H1 (cell line): ENCODE data around the gene PITPNC1. TPM values are rescaled to one million over a fixed set of nuclear protein-coding genes. Genes with fewer than 3 reads are reported as not detected.

Experiments
- CTCF ChIA-PET: fragments of 300-600 bp; sonication (Branson Sonifier 250); formaldehyde crosslinking; loops from one replicate; lab custom pipeline; 2021; ENCODE audit not compliant: partially characterized antibody; lab: Charles Lee
- POLR2A ChIA-PET: fragments of 300-600 bp; sonication (Branson Sonifier 250); formaldehyde crosslinking; loops from one replicate; lab custom pipeline; 2021; ENCODE audit warnings: inconsistent platforms; ENCODE audit not compliant: partially characterized antibody; lab: Charles Lee
- DNase-seq, 2 experiments: peaks; one replicate each; pipeline versions ENCODE4 v3.0.0 to v3.0.0-alpha.2; 2010 to 2022; ENCODE audit warnings: low spot score in 2 of 2, low read depth in 1 of 2, mixed read lengths in 1 of 2
- FAIRE-seq: peaks from 2 replicates; lab custom pipeline; 2011; peaks lifted over from hg19 to GRCh38; lab: Jason Lieb, UNC
- H2AFZ ChIP-seq: 2 replicates; pipeline ENCODE4 v1.8.1; 2012; ENCODE audit warnings: low read length, inconsistent platforms
- H2AK5ac ChIP-seq: 2 replicates; pipeline ENCODE4 v1.6.1; 2013; ENCODE audit warnings: low read depth, low read length
- H2BK120ac ChIP-seq: replicated peaks from 2 replicates; pipeline ENCODE3; 2013; ENCODE audit warnings: low read depth, low read length, inconsistent platforms
- H2BK12ac ChIP-seq: 2 replicates; pipeline ENCODE4 v1.6.1; 2013; ENCODE audit warnings: low read depth, low read length
- H2BK15ac ChIP-seq: 2 replicates; pipeline ENCODE4 v1.6.1; 2013; ENCODE audit warnings: low read length
- H2BK20ac ChIP-seq: 2 replicates; pipeline ENCODE4 v1.6.1; 2013; ENCODE audit warnings: low read length
- H2BK5ac ChIP-seq: 2 replicates; pipeline ENCODE4 v1.6.1; 2013; ENCODE audit warnings: low read depth, low read length
- H3K14ac ChIP-seq: 2 replicates; pipeline ENCODE4 v1.6.1; 2013; ENCODE audit warnings: inconsistent platforms; ENCODE audit not compliant: insufficient read length
- H3K18ac ChIP-seq: 2 replicates; pipeline ENCODE4 v1.6.1; 2013; ENCODE audit warnings: low read length; ENCODE audit errors: extremely low read depth
- H3K23ac ChIP-seq: 2 replicates; pipeline ENCODE4 v1.6.1; 2013; ENCODE audit warnings: inconsistent platforms; ENCODE audit not compliant: insufficient read length
- H3K23me2 ChIP-seq: 2 replicates; pipeline ENCODE4 v1.6.1; 2013; ENCODE audit warnings: low read depth, low read length
- H3K27ac ChIP-seq: 2 replicates; pipeline ENCODE4 v1.6.1; 2011; ENCODE audit warnings: low read depth, low read length, inconsistent platforms
- H3K27me3 ChIP-seq, 4 experiments: replicated peaks in 1 of 4; 1 replicate in 1 of 4; 2 replicates in 3 of 4; pipeline versions ENCODE4 v1.6.1 to v1.8.1; 2011 to 2013; ENCODE audit warnings: low read length in 3 of 4, mild to moderate bottlenecking in 3 of 4, inconsistent platforms in 2 of 4, mixed read lengths in 2 of 4, moderate library complexity in 1 of 4; ENCODE audit not compliant: control insufficient read depth in 3 of 4, insufficient read depth in 3 of 4; ENCODE audit errors: extremely low read depth in 1 of 4
- H3K36me3 ChIP-seq, 4 experiments: 2 replicates each; pipeline versions ENCODE4 v1.6.1 to v1.8.1; 2011 to 2013; ENCODE audit warnings: mild to moderate bottlenecking in 4 of 4, low read length in 3 of 4, moderate library complexity in 2 of 4, control low read depth in 1 of 4, inconsistent platforms in 1 of 4; ENCODE audit not compliant: insufficient read depth in 4 of 4, control insufficient read depth in 2 of 4
- H3K4ac ChIP-seq: replicated peaks from 2 replicates; pipeline ENCODE3; 2013; ENCODE audit warnings: low read length, low read depth, mixed read lengths, inconsistent platforms; ENCODE audit not compliant: insufficient read length
- H3K4me1 ChIP-seq, 4 experiments: replicated peaks in 1 of 4; 1 replicate in 1 of 4; 2 replicates in 3 of 4; pipeline versions ENCODE4 v1.6.1 to v1.8.1; 2011 to 2013; ENCODE audit warnings: low read length in 3 of 4, inconsistent platforms in 2 of 4, mixed read lengths in 1 of 4; ENCODE audit not compliant: insufficient read depth in 4 of 4, control insufficient read depth in 3 of 4
- H3K4me2 ChIP-seq, 2 experiments: 2 replicates each; pipeline versions ENCODE4 v1.6.1 to v1.8.1; 2011 to 2013; ENCODE audit warnings: low read depth in 2 of 2, low read length in 2 of 2, control low read depth in 1 of 2, inconsistent platforms in 1 of 2, mild to moderate bottlenecking in 1 of 2; ENCODE audit not compliant: insufficient read depth in 1 of 2
- H3K4me3 ChIP-seq, 4 experiments: fragments of 200-600, 300-600 bp in 1 of 4; sonication (generic), shearing (Covaris generic), sonication (Bioruptor Twin) in 1 of 4; 2 replicates each; pipeline versions ENCODE4 v1.5.1 to v1.8.1; 2011 to 2016; ENCODE audit warnings: low read length in 4 of 4, low read depth in 3 of 4, control low read depth in 2 of 4, inconsistent platforms in 2 of 4, mild to moderate bottlenecking in 2 of 4, mixed read lengths in 1 of 4, moderate library complexity in 1 of 4; ENCODE audit not compliant: insufficient read depth in 2 of 4; ENCODE audit errors: extremely low read depth in 1 of 4
- H3K56ac ChIP-seq: replicated peaks from 2 replicates; pipeline ENCODE3; 2013; ENCODE audit warnings: low read depth, mild to moderate bottlenecking, mixed read lengths, low read length, inconsistent platforms; ENCODE audit not compliant: insufficient read length
- H3K79me1 ChIP-seq: 2 replicates; pipeline ENCODE4 v1.6.1; 2013; ENCODE audit warnings: low read depth, low read length, control low read depth
- H3K79me2 ChIP-seq, 2 experiments: 2 replicates each; pipeline versions ENCODE4 v1.6.1 to v1.8.1; 2012 to 2013; ENCODE audit warnings: low read length in 2 of 2, mild to moderate bottlenecking in 2 of 2, inconsistent platforms in 1 of 2; ENCODE audit not compliant: insufficient read depth in 2 of 2, control insufficient read depth in 1 of 2
- H3K9ac ChIP-seq, 4 experiments: replicated peaks in 1 of 4; 1 replicate in 1 of 4; 2 replicates in 3 of 4; pipeline versions ENCODE4 v1.6.1 to v1.8.1; 2011 to 2013; ENCODE audit warnings: low read depth in 3 of 4, low read length in 3 of 4, control low read depth in 2 of 4, mild to moderate bottlenecking in 2 of 4, moderate library complexity in 2 of 4, inconsistent platforms in 1 of 4; ENCODE audit errors: extremely low read depth in 1 of 4
- H3K9me3 ChIP-seq, 2 experiments: 2 replicates each; pipeline versions ENCODE4 v1.6.1 to v1.8.1; 2012 to 2013; ENCODE audit warnings: mild to moderate bottlenecking in 2 of 2, moderate library complexity in 2 of 2, control low read depth in 1 of 2, inconsistent platforms in 1 of 2, low read depth in 1 of 2, low read length in 1 of 2, mixed read lengths in 1 of 2; ENCODE audit not compliant: insufficient read depth in 2 of 2
- H4K20me1 ChIP-seq, 2 experiments: replicated peaks in 1 of 2; 2 replicates each; pipeline versions ENCODE3 to v1.8.1; 2011 to 2013; ENCODE audit warnings: inconsistent platforms in 2 of 2, low read length in 2 of 2, mild to moderate bottlenecking in 1 of 2; ENCODE audit not compliant: insufficient read depth in 2 of 2, control insufficient read depth in 1 of 2
- H4K5ac ChIP-seq: 2 replicates; pipeline ENCODE4 v1.6.1; 2013; ENCODE audit warnings: low read length, low read depth, mixed read lengths, inconsistent platforms; ENCODE audit not compliant: insufficient read length
- H4K8ac ChIP-seq: 2 replicates; pipeline ENCODE4 v1.8.0; 2013; ENCODE audit warnings: mild to moderate bottlenecking, moderate library complexity, low read length, inconsistent platforms; ENCODE audit not compliant: insufficient read depth; ENCODE audit errors: extremely low read depth
- H4K91ac ChIP-seq: replicated peaks from 2 replicates; pipeline ENCODE3; 2013; ENCODE audit warnings: low read length, mixed read lengths, inconsistent platforms; ENCODE audit not compliant: insufficient read length
- CBX5 ChIP-seq: fragments of 300-800, 300-1000 bp; sonication (generic); IDR thresholded peaks from 2 replicates; pipeline ENCODE4 v1.7.1; 2016; ENCODE audit warnings: antibody characterized with exemption, low read length, low read depth
- CREB1 ChIP-seq: IDR thresholded peaks from 2 replicates; pipeline ENCODE4 v1.6.1; 2012; ENCODE audit warnings: inconsistent platforms
- CTBP2 ChIP-seq: IDR thresholded peaks from 2 replicates; pipeline ENCODE4 v1.7.0; 2011; ENCODE audit warnings: borderline replicate concordance, mild to moderate bottlenecking, moderate library complexity, mixed read lengths, low read length; ENCODE audit not compliant: insufficient read depth, insufficient read length
- EZH2 ChIP-seq: fragments of 200-600 bp; sonication (generic); IDR thresholded peaks from 2 replicates; pipeline ENCODE4 v1.7.1; 2012; ENCODE audit warnings: low read depth, mild to moderate bottlenecking, moderate library complexity, low read length, inconsistent platforms; ENCODE audit not compliant: severe bottlenecking
- GABPA ChIP-seq: IDR thresholded peaks from 2 replicates; pipeline ENCODE4 v1.6.1; 2011; ENCODE audit warnings: mild to moderate bottlenecking, low read length, moderate library complexity, borderline replicate concordance; ENCODE audit not compliant: insufficient read depth
- RXRA ChIP-seq: IDR thresholded peaks from 2 replicates; pipeline ENCODE4 v1.6.1; 2011; ENCODE audit warnings: low read depth, mild to moderate bottlenecking, low read length, moderate library complexity; ENCODE audit not compliant: insufficient read depth
- SIRT6 ChIP-seq: IDR thresholded peaks from one replicate; pipeline ENCODE4 v1.7.1; 2012; ENCODE audit warnings: low read length, inconsistent platforms
- TBP ChIP-seq: IDR thresholded peaks from 2 replicates; pipeline ENCODE4 v1.6.1; 2011; ENCODE audit warnings: low read depth, low read length, improper control_type of control experiment
- polyA plus RNA-seq, 7 experiments: library from polyadenylated mRNA; depleted of rRNA in 3 of 7; stranded (reverse) in 5 of 7; unstranded in 2 of 7; fragments of >200 nt in 5 of 7; fragments of 200-250 nt in 2 of 7; gene quantifications; 1 replicate in 5 of 7; 2 replicates in 1 of 7; 4 replicates in 1 of 7; pipeline versions ENCODE4 v1.2.1 to v1.2.3, GENCODE V29; 2011 to 2013; ENCODE audit warnings: missing spikeins in 2 of 7, mixed read lengths in 2 of 7
- total RNA-seq: library from RNA; stranded (reverse); fragmentation: NEBNext Ultra II Directional; extraction: Animal tissue kit (Norgen Biotek cat#: 25700); gene quantifications from 2 replicates; pipeline ENCODE4 v1.2.1, GENCODE V29; 2021
- TF ChIP-seq, protein P1 (sequence below): IDR thresholded peaks from 2 replicates; pipeline ENCODE4 v1.6.1; 2011; ENCODE audit warnings: low read length, improper control_type of control experiment
- TF ChIP-seq, protein P2 (sequence below), 3 experiments: IDR thresholded peaks; 1 replicate in 2 of 3; 2 replicates in 1 of 3; pipeline versions ENCODE4 v1.5.1 to v1.6.1; 2011; ENCODE audit warnings: low read length in 3 of 3, mild to moderate bottlenecking in 3 of 3, inconsistent platforms in 2 of 3, low read depth in 1 of 3, moderate library complexity in 1 of 3; ENCODE audit not compliant: insufficient read depth in 1 of 3; ENCODE audit errors: control extremely low read depth in 1 of 3
- TF ChIP-seq, protein P3 (sequence below): IDR thresholded peaks from 2 replicates; pipeline ENCODE4 v1.6.1; 2012; ENCODE audit warnings: inconsistent platforms

PITPNC1 gene
- total and polyA plus RNA-seq, 2 of the 8 experiments (the other 6 are each of a cell fraction or from before 2014, with no cell fraction given) = 17.6 to 54.7 TPM

DNA sequence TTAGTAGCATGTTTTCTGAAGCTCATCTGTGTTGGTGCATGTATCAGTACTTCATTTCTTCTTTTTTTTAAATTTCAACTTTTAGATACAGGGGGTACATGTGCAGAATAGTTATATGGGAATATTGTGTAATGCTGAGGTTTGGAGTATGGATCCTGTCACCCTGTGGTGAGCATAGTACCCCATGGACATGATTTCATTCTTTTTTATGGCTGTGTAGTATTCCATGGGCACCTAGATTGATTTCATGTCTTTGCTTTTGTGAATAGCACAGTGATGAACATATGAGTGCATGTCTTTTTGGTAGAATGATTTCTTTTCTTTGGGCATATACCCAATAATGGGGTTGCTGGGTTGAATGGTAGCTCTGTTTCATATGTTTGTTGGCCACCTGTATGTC lies 285.6 kb downstream of the PITPNC1 start:
- H3K79me1 ChIP-seq = no peaks in the 10 kb centered on the region; the same call in 1 of the 2 replicates
- no peaks in the 10 kb centered on the region for H4K20me1 ChIP-seq
- H4K5ac ChIP-seq = no peak overlapping the region
- H2BK120ac ChIP-seq = no peak overlapping the region
- H2BK20ac ChIP-seq = no peak overlapping the region
- no peak overlapping the region for H2BK5ac ChIP-seq
- H3K18ac ChIP-seq = no peak overlapping the region
- H2AFZ ChIP-seq = no peak overlapping the region
- no peak overlapping the region for H2BK15ac ChIP-seq
- no peak for DNase-seq
- H2BK12ac ChIP-seq = no peak overlapping the region
- no peak overlapping the region for H3K4me2 ChIP-seq
- no peaks in the 10 kb centered on the region for H3K79me2 ChIP-seq
- H3K23me2 ChIP-seq = no peaks in the 10 kb centered on the region
- no peak overlapping the region for H3K56ac ChIP-seq
- H4K8ac ChIP-seq = no peak overlapping the region
- H3K4ac ChIP-seq = no peak overlapping the region
- H3K4me1 ChIP-seq = peaks cover 3 to 8% (median 5%) of the 10 kb centered on the region in 4 experiments; a peak in 5 of 7 replicates
- H2AK5ac ChIP-seq = no peak overlapping the region
- no peaks in the 10 kb centered on the region for H3K9me3 ChIP-seq
- POLR2A ChIA-PET = no interaction called here
- no peak overlapping the region for H3K27ac ChIP-seq
- no peak for FAIRE-seq
- H3K36me3 ChIP-seq = no peaks in the 10 kb centered on the region
- no peak overlapping the region for H3K4me3 ChIP-seq
- H4K91ac ChIP-seq = no peak overlapping the region
- H3K23ac ChIP-seq = no peak overlapping the region
- no peaks in the 10 kb centered on the region for H3K27me3 ChIP-seq
- no peak overlapping the region for H3K9ac ChIP-seq
- no peak overlapping the region for H3K14ac ChIP-seq
- CTCF ChIA-PET = interaction anchor here (0.6 to 1.9 kb wide), 3 partner anchors 14 to 258 kb away, joined by 3 to 5 read pairs (median 5); no protein-coding TSS in a partner anchor
- TF ChIP-seq GABPA (no peak), RXRA (no peak), EZH2 (no peak), TBP (no peak), SIRT6 (no peak), CTBP2 (no peak), CREB1 (no peak), CBX5 (no peak)
- TF ChIP-seq, protein P1, sequence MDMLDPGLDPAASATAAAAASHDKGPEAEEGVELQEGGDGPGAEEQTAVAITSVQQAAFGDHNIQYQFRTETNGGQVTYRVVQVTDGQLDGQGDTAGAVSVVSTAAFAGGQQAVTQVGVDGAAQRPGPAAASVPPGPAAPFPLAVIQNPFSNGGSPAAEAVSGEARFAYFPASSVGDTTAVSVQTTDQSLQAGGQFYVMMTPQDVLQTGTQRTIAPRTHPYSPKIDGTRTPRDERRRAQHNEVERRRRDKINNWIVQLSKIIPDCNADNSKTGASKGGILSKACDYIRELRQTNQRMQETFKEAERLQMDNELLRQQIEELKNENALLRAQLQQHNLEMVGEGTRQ = no peak
- TF ChIP-seq, protein P2, sequence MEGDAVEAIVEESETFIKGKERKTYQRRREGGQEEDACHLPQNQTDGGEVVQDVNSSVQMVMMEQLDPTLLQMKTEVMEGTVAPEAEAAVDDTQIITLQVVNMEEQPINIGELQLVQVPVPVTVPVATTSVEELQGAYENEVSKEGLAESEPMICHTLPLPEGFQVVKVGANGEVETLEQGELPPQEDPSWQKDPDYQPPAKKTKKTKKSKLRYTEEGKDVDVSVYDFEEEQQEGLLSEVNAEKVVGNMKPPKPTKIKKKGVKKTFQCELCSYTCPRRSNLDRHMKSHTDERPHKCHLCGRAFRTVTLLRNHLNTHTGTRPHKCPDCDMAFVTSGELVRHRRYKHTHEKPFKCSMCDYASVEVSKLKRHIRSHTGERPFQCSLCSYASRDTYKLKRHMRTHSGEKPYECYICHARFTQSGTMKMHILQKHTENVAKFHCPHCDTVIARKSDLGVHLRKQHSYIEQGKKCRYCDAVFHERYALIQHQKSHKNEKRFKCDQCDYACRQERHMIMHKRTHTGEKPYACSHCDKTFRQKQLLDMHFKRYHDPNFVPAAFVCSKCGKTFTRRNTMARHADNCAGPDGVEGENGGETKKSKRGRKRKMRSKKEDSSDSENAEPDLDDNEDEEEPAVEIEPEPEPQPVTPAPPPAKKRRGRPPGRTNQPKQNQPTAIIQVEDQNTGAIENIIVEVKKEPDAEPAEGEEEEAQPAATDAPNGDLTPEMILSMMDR (IDR thresholded peaks at IDR 0.05; ENCODE audit: control extremely low read depth in 1 of 3, insufficient read depth in 1 of 3, low read depth in 1 of 3, low read length in 3 of 3) = no peak
- TF ChIP-seq, protein P3, sequence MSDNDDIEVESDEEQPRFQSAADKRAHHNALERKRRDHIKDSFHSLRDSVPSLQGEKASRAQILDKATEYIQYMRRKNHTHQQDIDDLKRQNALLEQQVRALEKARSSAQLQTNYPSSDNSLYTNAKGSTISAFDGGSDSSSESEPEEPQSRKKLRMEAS = no peak
